ENCODE measurements around the gene ABR.
"Not testable (repeated sequence)": the region's sequence is repeated elsewhere in the genome, so short reads cannot be mapped to it uniquely, and the experiment has no call there.

The ABR gene

DNA sequence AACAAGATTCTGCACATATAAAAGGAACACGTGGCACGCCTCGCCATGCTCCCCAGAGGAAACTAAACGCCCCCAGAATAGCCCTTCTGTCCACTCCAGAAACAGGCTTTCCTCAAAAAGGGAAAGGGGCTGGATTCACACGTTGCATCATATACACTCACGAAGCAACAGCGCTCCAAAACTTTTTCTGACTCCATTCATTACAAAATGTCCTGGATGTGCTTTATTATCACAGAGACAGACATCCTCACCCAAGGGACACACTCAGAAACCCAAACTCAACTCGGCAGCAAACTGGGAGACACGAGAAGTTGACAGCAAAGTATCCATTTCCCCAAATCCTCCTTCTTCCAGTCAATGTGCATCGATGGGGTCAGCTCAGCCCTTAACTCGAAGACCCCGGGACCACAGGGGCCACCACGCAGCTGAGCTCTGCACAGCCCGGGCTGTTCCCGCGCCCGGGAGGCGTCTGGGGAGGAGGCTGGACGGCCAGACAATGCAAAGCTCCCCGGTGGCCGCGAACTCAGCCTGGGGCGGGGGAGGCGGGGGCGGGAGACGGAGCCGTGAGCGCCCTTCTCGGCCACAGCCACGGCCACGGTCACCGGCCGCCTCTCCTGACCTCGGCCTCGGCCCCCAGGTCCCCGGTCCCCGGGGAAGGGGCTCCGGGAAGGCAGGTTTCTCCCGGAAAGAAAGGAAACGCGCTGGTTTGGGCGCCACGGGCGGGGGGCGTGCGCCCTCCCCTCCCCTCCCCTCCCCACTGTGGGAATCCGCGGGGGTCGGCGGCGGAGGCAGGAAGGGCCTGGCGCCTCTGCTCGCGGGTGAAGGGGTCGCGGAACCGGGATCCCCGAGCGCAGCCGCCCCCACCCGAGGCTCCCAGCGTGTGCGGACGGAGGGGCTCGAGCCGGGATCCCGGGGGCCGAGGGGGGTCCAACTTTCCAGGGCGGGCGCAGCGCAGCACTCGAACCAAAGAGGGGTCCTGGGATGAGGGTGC is 201.4 kb downstream of the ABR start:
- H3K27ac ChIP-seq (ENCODE audit: low read length): peak overlapping the region; percentile 81

DNA sequence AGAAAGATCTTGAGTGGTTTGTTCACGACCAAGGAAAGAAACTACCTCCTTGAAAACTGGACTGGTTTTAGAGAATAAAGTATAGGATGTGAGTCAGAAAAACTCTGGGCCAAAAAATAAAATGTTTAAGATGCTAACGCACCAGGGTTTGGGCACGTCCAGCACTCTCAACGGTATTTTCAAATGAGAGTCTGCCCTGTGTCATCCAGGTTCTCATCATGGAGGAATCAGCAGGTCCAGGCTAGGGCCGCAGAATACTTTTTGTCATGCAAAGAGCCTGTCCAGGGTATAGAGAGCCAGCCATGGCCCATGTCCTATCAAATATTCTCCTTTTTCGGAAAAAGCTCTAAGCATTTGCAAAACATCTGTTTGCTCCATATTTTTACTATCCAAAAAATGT is 202.6 kb downstream of the ABR start:
- Histone ChIP-seq H3K4me1 (ENCODE audit: control insufficient read depth, insufficient read depth, low read length) (peaks cover 20% of the 10 kb centered on the region), H3K4me3 (ENCODE audit: low read length in 2 of 2) (peak overlapping the region; percentile 30 to 90), H3K36me3 (ENCODE audit: control insufficient read depth in 2 of 2, insufficient read depth in 2 of 2, low read length in 2 of 2) (no peaks in the 10 kb centered on the region), H3K9me3 (ENCODE audit: control insufficient read depth in 2 of 2, low read length in 2 of 2) (no peaks in the 10 kb centered on the region), H3K9ac (ENCODE audit: low read length in 2 of 2) (peak overlapping the region in 1 of 2 donors; percentile 72), H3K27ac (ENCODE audit: low read length) (peak overlapping the region; percentile 81), H3K27me3 (ENCODE audit: control insufficient read depth in 1 of 2, insufficient read depth in 2 of 2, low read length in 2 of 2) (no peaks in the 10 kb centered on the region)

More for the DNA sequence above, 201.4 kb downstream of the ABR start:
- H3K27me3 ChIP-seq (ENCODE audit: control insufficient read depth in 1 of 2, insufficient read depth in 2 of 2, low read length in 2 of 2): no peaks in the 10 kb centered on the region
- peak overlapping the region; percentile 85 to 90 for H3K4me3 ChIP-seq (ENCODE audit: low read length in 2 of 2)
- peaks cover 20% of the 10 kb centered on the region for H3K4me1 ChIP-seq (ENCODE audit: control insufficient read depth, insufficient read depth, low read length)
- H3K9ac ChIP-seq (ENCODE audit: low read length in 2 of 2): peak overlapping the region; percentile 64 to 72
- H3K36me3 ChIP-seq (ENCODE audit: control insufficient read depth in 2 of 2, insufficient read depth in 2 of 2, low read length in 2 of 2): no peaks in the 10 kb centered on the region
- H3K9me3 ChIP-seq (ENCODE audit: control insufficient read depth in 2 of 2, low read length in 2 of 2): no peaks in the 10 kb centered on the region

DNA sequence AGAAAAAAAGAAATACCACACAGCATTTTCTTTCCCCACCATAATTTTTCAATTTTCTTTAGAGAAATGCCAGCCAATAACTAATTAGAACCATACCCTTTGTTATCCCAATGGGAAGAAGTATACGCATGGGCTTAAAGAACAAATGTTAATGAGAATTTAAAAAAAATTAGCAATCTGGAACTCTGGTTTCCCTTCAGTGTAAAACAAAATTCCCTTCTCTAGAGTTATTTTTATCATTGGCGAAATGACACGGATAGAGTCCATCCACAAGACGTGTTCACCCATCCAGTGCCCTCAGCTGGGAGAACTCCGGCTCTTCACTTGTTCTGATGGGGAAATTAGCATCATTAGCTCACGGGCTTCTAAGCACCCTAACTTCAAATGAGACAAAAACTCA is 203.5 kb downstream of the ABR start:
- Histone ChIP-seq H3K9ac (ENCODE audit: low read length in 2 of 2) (no peak overlapping the region), H3K9me3 (ENCODE audit: control insufficient read depth in 2 of 2, low read length in 2 of 2) (no peaks in the 10 kb centered on the region), H3K27ac (ENCODE audit: low read length) (no peak overlapping the region), H3K36me3 (ENCODE audit: control insufficient read depth in 2 of 2, insufficient read depth in 2 of 2, low read length in 2 of 2) (no peaks in the 10 kb centered on the region), H3K4me3 (ENCODE audit: low read length in 2 of 2) (peak overlapping the region in 1 of 2 donors; percentile 40), H3K4me1 (ENCODE audit: control insufficient read depth, insufficient read depth, low read length) (peaks cover 20% of the 10 kb centered on the region), H3K27me3 (ENCODE audit: control insufficient read depth in 1 of 2, insufficient read depth in 2 of 2, low read length in 2 of 2) (no peaks in the 10 kb centered on the region)

DNA sequence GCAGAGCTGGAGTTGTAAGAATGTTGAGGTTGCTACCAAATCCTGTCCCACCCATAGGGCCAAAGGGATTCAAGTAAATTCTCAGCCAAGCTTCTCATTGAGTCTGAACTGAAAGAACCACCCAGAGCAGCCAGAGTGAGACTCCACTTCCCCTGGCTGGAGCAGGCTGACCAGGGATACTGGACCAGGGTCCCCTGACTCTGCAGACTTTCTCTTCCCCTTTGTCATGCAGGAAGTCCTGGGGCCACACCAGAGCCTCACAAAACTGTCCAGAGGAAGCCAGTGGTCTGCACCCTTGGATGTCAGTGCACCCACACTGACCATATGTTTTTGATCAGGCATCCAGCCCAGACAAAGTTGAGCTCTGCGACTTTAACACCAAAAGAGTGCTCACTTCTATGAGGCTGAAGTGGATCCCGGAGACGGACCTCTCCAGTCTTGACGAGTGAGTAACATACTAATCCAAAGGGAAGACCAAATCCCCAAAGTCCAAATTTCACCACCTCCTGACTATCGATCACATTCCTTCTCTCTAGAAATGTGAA is 204.3 kb downstream of the ABR start:
- Histone ChIP-seq H3K4me1 (ENCODE audit: control insufficient read depth, insufficient read depth, low read length) (peaks cover 22% of the 10 kb centered on the region), H3K27me3 (ENCODE audit: control insufficient read depth in 1 of 2, insufficient read depth in 2 of 2, low read length in 2 of 2) (no peaks in the 10 kb centered on the region), H3K27ac (ENCODE audit: low read length) (peak overlapping the region; percentile 41), H3K9me3 (ENCODE audit: control insufficient read depth in 2 of 2, low read length in 2 of 2) (no peaks in the 10 kb centered on the region), H3K9ac (ENCODE audit: low read length in 2 of 2) (no peak overlapping the region), H3K36me3 (ENCODE audit: control insufficient read depth in 2 of 2, insufficient read depth in 2 of 2, low read length in 2 of 2) (no peaks in the 10 kb centered on the region), H3K4me3 (ENCODE audit: low read length in 2 of 2) (peak overlapping the region in 1 of 2 donors; percentile 49)

DNA sequence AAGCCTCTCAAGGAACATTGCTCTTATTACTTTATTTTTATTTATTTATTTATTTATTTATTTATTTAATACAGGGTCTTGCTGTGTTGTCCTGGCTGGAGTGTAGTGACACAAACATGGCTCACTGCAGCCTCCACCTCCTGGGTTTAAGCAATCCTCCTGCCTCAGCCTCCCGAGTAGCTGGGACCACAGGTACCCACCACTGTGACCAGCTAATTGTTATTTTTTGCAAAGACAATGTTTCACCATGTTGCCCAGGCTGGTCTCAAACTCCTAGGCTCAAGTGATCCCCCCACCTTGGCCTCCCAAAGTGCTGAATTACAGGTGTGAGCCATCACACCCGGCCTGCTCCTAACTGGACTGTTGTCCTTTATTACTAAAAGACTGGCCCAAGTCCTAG is 205.0 kb downstream of the ABR start:
- H3K27me3 ChIP-seq (ENCODE audit: control insufficient read depth in 1 of 2, insufficient read depth in 2 of 2, low read length in 2 of 2): not testable (repeated sequence)

GRCh38 chr17:973053-973452 is 206.7 kb downstream of the ABR start:
- no peak overlapping the region for H3K27ac ChIP-seq (ENCODE audit: low read length)
- H3K27me3 ChIP-seq (ENCODE audit: control insufficient read depth in 1 of 2, insufficient read depth in 2 of 2, low read length in 2 of 2): no peaks in the 10 kb centered on the region
- H3K36me3 ChIP-seq (ENCODE audit: control insufficient read depth in 2 of 2, insufficient read depth in 2 of 2, low read length in 2 of 2): no peaks in the 10 kb centered on the region
- no peaks in the 10 kb centered on the region for H3K9me3 ChIP-seq (ENCODE audit: control insufficient read depth in 2 of 2, low read length in 2 of 2)
- H3K4me3 ChIP-seq (ENCODE audit: low read length in 2 of 2): no peak overlapping the region
- no peak overlapping the region for H3K9ac ChIP-seq (ENCODE audit: low read length in 2 of 2)
- H3K4me1 ChIP-seq (ENCODE audit: control insufficient read depth, insufficient read depth, low read length): peaks cover 31% of the 10 kb centered on the region

More for the DNA sequence above, 205.0 kb downstream of the ABR start:
- Histone ChIP-seq H3K27ac (ENCODE audit: low read length) (peak overlapping the region; percentile 41), H3K4me1 (ENCODE audit: control insufficient read depth, insufficient read depth, low read length) (peaks cover 22% of the 10 kb centered on the region)
- not testable (repeated sequence) for H3K4me3 ChIP-seq (ENCODE audit: low read length in 2 of 2); H3K9ac ChIP-seq (ENCODE audit: low read length in 2 of 2); H3K9me3 ChIP-seq (ENCODE audit: control insufficient read depth in 2 of 2, low read length in 2 of 2); H3K36me3 ChIP-seq (ENCODE audit: control insufficient read depth in 2 of 2, insufficient read depth in 2 of 2, low read length in 2 of 2)

GRCh38 chr17:971861-972260 is 207.9 kb downstream of the ABR start:
- not testable (repeated sequence) for H3K4me3 ChIP-seq (ENCODE audit: low read length in 2 of 2); H3K9ac ChIP-seq (ENCODE audit: low read length in 2 of 2); H3K27me3 ChIP-seq (ENCODE audit: control insufficient read depth in 1 of 2, insufficient read depth in 2 of 2, low read length in 2 of 2); H3K9me3 ChIP-seq (ENCODE audit: control insufficient read depth in 2 of 2, low read length in 2 of 2); H3K27ac ChIP-seq (ENCODE audit: low read length); H3K36me3 ChIP-seq (ENCODE audit: control insufficient read depth in 2 of 2, insufficient read depth in 2 of 2, low read length in 2 of 2)
- peaks cover 36% of the 10 kb centered on the region for H3K4me1 ChIP-seq (ENCODE audit: control insufficient read depth, insufficient read depth, low read length)

DNA sequence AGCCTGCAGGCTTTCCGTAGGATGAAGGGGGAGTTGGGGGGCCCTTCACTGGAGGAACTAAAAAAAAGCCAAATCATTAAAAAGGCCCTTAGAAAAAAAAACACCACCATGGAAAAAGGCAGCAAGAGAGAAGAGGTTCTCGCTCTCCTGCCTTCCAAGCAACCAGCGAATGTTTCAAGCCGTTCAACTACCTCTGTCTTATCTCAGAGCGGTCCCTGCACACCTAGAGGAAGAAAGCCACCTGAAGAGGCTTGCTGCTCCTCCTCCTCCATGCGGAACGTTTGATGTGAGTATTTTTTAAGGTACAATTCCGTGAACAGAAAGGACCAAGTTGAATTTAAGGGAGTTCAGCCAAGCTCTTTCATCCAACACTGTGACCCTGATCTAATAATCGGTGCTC is 209.4 kb downstream of the ABR start:
- H3K4me3 ChIP-seq (ENCODE audit: low read length in 2 of 2): peak overlapping the region; percentile 73 to 80
- H3K27me3 ChIP-seq (ENCODE audit: control insufficient read depth in 1 of 2, insufficient read depth in 2 of 2, low read length in 2 of 2): no peaks in the 10 kb centered on the region
- no peaks in the 10 kb centered on the region for H3K9me3 ChIP-seq (ENCODE audit: control insufficient read depth in 2 of 2, low read length in 2 of 2)
- peak overlapping the region; percentile 42 to 70 for H3K9ac ChIP-seq (ENCODE audit: low read length in 2 of 2)
- H3K27ac ChIP-seq (ENCODE audit: low read length): peak overlapping the region; percentile 77
- H3K36me3 ChIP-seq (ENCODE audit: control insufficient read depth in 2 of 2, insufficient read depth in 2 of 2, low read length in 2 of 2): no peaks in the 10 kb centered on the region
- H3K4me1 ChIP-seq (ENCODE audit: control insufficient read depth, insufficient read depth, low read length): peaks cover 39% of the 10 kb centered on the region

DNA sequence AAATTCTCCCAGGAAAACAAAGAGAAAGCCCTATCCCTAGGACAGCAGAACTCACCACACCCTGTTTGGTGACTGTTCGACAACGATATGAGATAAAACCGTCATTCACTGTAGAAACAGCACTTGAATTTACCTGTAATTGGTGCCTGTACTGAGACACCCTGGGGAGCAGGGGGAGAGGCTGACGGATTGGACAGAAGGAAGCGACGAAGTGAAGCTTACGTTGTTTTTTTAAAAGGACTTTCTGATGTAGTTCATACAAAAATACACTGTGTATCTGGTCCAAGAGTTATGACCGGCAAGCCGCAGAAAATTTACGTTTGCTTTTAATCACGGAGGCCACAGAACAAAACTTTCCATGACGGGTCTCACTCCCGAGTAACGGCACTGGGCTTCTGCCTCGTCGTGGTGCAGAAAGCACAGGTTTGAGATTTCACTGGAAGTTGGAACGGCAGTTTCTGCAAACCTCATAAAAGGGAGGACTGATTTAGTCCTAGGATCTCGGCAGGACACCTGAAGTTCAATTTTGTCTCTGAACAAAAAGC is 209.9 kb downstream of the ABR start:
- H3K27me3 ChIP-seq (ENCODE audit: control insufficient read depth in 1 of 2, insufficient read depth in 2 of 2, low read length in 2 of 2): no peaks in the 10 kb centered on the region
- peak overlapping the region; percentile 73 to 80 for H3K4me3 ChIP-seq (ENCODE audit: low read length in 2 of 2)
- H3K9ac ChIP-seq (ENCODE audit: low read length in 2 of 2): peak overlapping the region; percentile 70 to 82
- no peaks in the 10 kb centered on the region for H3K9me3 ChIP-seq (ENCODE audit: control insufficient read depth in 2 of 2, low read length in 2 of 2)
- H3K4me1 ChIP-seq (ENCODE audit: control insufficient read depth, insufficient read depth, low read length): peaks cover 39% of the 10 kb centered on the region
- peak overlapping the region; percentile 77 for H3K27ac ChIP-seq (ENCODE audit: low read length)
- H3K36me3 ChIP-seq (ENCODE audit: control insufficient read depth in 2 of 2, insufficient read depth in 2 of 2, low read length in 2 of 2): no peaks in the 10 kb centered on the region

DNA sequence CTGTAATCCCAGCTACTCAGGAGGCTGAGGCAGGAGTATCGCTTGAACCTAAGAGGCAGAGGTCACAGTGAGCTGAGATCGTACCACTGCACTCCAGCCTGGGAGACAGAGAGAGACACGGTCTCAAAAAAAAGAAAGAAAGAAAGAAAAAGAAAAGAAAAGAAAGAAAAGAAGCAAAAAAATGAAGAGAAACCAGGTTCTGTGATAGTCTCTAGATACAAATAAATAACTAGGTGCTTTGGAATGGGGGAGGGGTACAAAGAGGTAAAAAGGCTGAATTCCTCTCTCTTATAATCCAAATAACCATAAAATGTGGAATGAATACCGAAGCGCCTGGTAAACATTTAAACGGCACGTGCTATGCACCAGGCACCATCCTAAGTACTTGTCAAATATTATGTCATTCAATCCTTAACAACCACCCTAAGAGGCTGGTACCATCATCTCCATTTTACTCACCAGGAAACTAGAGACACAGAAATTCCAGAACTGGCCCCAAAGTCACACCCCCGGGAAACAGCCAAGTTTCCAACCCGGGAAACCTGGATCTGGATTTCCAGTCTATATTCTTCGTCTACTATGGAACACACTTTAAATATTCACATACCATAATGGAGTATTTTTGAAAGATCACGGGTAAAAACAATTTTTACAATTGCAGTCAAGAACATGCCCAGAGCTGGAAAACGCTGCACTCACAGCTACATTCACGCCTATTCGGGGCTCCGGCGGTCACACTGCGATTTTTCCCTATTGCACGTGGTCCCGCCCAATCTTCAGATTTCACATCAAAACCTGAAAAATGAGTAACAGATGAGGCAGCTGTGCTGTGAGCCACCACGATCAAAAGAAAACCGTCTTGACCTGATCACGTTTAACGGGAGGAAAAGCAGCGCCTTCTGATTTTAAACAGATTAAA is 210.7 kb downstream of the ABR start:
- Histone ChIP-seq H3K27me3 (ENCODE audit: control insufficient read depth in 1 of 2, insufficient read depth in 2 of 2, low read length in 2 of 2) (no peaks in the 10 kb centered on the region), H3K36me3 (ENCODE audit: control insufficient read depth in 2 of 2, insufficient read depth in 2 of 2, low read length in 2 of 2) (no peaks in the 10 kb centered on the region), H3K4me3 (ENCODE audit: low read length in 2 of 2) (peak overlapping the region; percentile 73 to 80), H3K4me1 (ENCODE audit: control insufficient read depth, insufficient read depth, low read length) (peaks cover 42% of the 10 kb centered on the region), H3K9me3 (ENCODE audit: control insufficient read depth in 2 of 2, low read length in 2 of 2) (no peaks in the 10 kb centered on the region), H3K9ac (ENCODE audit: low read length in 2 of 2) (peak overlapping the region; percentile 70 to 82), H3K27ac (ENCODE audit: low read length) (peak overlapping the region; percentile 77)
